HG03097 (cell line): ENCODE measurements around the gene VIPR2.

Experiments
- ATAC-seq: cut with Tn5 transposase; IDR thresholded peaks from one replicate; pipeline ENCODE4 v1.9.1; 2021; ENCODE audit not compliant: unreplicated experiment, low FRiP score

The VIPR2 gene

GRCh38 chr7:159071260-159071659 is 73.4 kb downstream of the VIPR2 start:
- ATAC-seq: no peak

- no peak for ATAC-seq
These were observed 74.1 kb downstream of the VIPR2 start for GRCh38 chr7:159070431-159071148.

GRCh38 chr7:159068893-159069448 is 75.7 kb downstream of the VIPR2 start:
- no peak for ATAC-seq

- no peak for ATAC-seq
These were observed 76.2 kb downstream of the VIPR2 start for GRCh38 chr7:159068488-159068811.

GRCh38 chr7:159067576-159068487 is 76.8 kb downstream of the VIPR2 start:
- no peak for ATAC-seq

- ATAC-seq: no peak
These were observed 77.7 kb downstream of the VIPR2 start for GRCh38 chr7:159066816-159067575.

- no peak for ATAC-seq
These were observed 78.7 kb downstream of the VIPR2 start for GRCh38 chr7:159065852-159066480.

- no peak for ATAC-seq
These were observed 79.7 kb downstream of the VIPR2 start for GRCh38 chr7:159064816-159065510.

- ATAC-seq: no peak
These were observed 80.4 kb downstream of the VIPR2 start for GRCh38 chr7:159064121-159064815.

GRCh38 chr7:159063046-159063840 is 81.4 kb downstream of the VIPR2 start:
- no peak for ATAC-seq

GRCh38 chr7:159062569-159062968 is 82.1 kb downstream of the VIPR2 start:
- no peak for ATAC-seq

- no peak for ATAC-seq
These were observed 82.9 kb downstream of the VIPR2 start for GRCh38 chr7:159061674-159062212.

- ATAC-seq: no peak
These were observed 83.5 kb downstream of the VIPR2 start for GRCh38 chr7:159061209-159061608.

- no peak for ATAC-seq
These were observed 84.2 kb downstream of the VIPR2 start for GRCh38 chr7:159060440-159060839.

- no peak for ATAC-seq
These were observed 85.0 kb downstream of the VIPR2 start for GRCh38 chr7:159059629-159060028.

GRCh38 chr7:159057647-159058046 is 87.0 kb downstream of the VIPR2 start:
- ATAC-seq: no peak

GRCh38 chr7:159056737-159057136 is 87.9 kb downstream of the VIPR2 start:
- ATAC-seq: no peak

GRCh38 chr7:159051916-159052315 is 92.8 kb downstream of the VIPR2 start:
- no peak for ATAC-seq
